WERI-Rb-1 (cell line): ENCODE results near the gene GALNT9.

Experiments
- DNase-seq: peaks from one replicate; pipeline ENCODE4 v3.0.0-alpha.2; 2020
- H3K27ac ChIP-seq: fragments of 250-450 bp; sonication (Bioruptor Pico); 2 replicates; pipeline ENCODE4 v1.5.1; 2020; ENCODE audit warnings: mild to moderate bottlenecking, moderate library complexity
- H3K27me3 ChIP-seq: fragments of 250-450 bp; sonication (Bioruptor Pico); 2 replicates; pipeline ENCODE4 v1.5.1; 2021; ENCODE audit warnings: mild to moderate bottlenecking, low read depth, moderate library complexity; ENCODE audit not compliant: insufficient read depth, severe bottlenecking
- H3K36me3 ChIP-seq: fragments of 250-450 bp; sonication (Bioruptor Pico); 2 replicates; pipeline ENCODE4 v1.5.1; 2020; ENCODE audit warnings: mild to moderate bottlenecking, moderate library complexity
- H3K4me3 ChIP-seq: 2 replicates; pipeline ENCODE4 v1.5.1; 2011; ENCODE audit warnings: low read depth, mild to moderate bottlenecking, control low read depth, low read length
- H3K9me3 ChIP-seq: fragments of 250-450 bp; sonication (Bioruptor Pico); 2 replicates; pipeline ENCODE4 v1.5.1; 2021; ENCODE audit warnings: mild to moderate bottlenecking, moderate library complexity; ENCODE audit not compliant: severe bottlenecking
- CTCF ChIP-seq: IDR thresholded peaks from 2 replicates; pipeline ENCODE4 v1.5.1; 2011; ENCODE audit warnings: low read depth, mild to moderate bottlenecking, control low read depth, inconsistent platforms, low read length

GALNT9 gene

GRCh38 chr12:132326646-132327045 lies 2.7 kb downstream of the GALNT9 start:
- TF ChIP-seq CTCF = no peak
- H3K9me3 ChIP-seq = no peaks in the 10 kb centered on the region
- H3K27me3 ChIP-seq = no peaks in the 10 kb centered on the region
- no peak overlapping the region for H3K4me3 ChIP-seq
- no peak for DNase-seq
- no peaks in the 10 kb centered on the region for H3K36me3 ChIP-seq
- H3K27ac ChIP-seq = no peak overlapping the region

- no peaks in the 10 kb centered on the region for H3K27me3 ChIP-seq
- no peak for TF ChIP-seq CTCF
- no peak for DNase-seq
- no peaks in the 10 kb centered on the region for H3K9me3 ChIP-seq
- H3K4me3 ChIP-seq = no peak overlapping the region
- no peaks in the 10 kb centered on the region for H3K36me3 ChIP-seq
- H3K27ac ChIP-seq = no peak overlapping the region
Measured at GRCh38 chr12:132325733-132326130, 3.7 kb downstream of the GALNT9 start.

- TF ChIP-seq CTCF = no peak
- Histone ChIP-seq H3K9me3 (no peaks in the 10 kb centered on the region), H3K4me3 (no peak overlapping the region), H3K36me3 (no peaks in the 10 kb centered on the region), H3K27ac (no peak overlapping the region), H3K27me3 (no peaks in the 10 kb centered on the region)
- DNase-seq = no peak
Measured at GRCh38 chr12:132324841-132325732, 4.3 kb downstream of the GALNT9 start.

- TF ChIP-seq CTCF = no peak
- H3K4me3 ChIP-seq = no peak overlapping the region
- DNase-seq = no peak
- H3K27me3 ChIP-seq = no peaks in the 10 kb centered on the region
- no peak overlapping the region for H3K27ac ChIP-seq
- no peaks in the 10 kb centered on the region for H3K9me3 ChIP-seq
- H3K36me3 ChIP-seq = no peaks in the 10 kb centered on the region
Measured at GRCh38 chr12:132324173-132324572, 5.2 kb downstream of the GALNT9 start.

- Histone ChIP-seq H3K36me3 (no peaks in the 10 kb centered on the region), H3K27me3 (no peaks in the 10 kb centered on the region), H3K4me3 (no peak overlapping the region), H3K9me3 (no peaks in the 10 kb centered on the region), H3K27ac (no peak overlapping the region)
- no peak for TF ChIP-seq CTCF
- DNase-seq = no peak
Measured at GRCh38 chr12:132323171-132324010, 6.0 kb downstream of the GALNT9 start.
